HCT116 (cell line): ENCODE measurements around the gene OR51F1.

Source experiments
- CBX3 ChIP-seq: IDR thresholded peaks from 2 replicates; pipeline ENCODE4 v1.6.1; 2012; ENCODE audit warnings: low read depth
- CTCF ChIP-seq, 3 experiments: fragments of 200-600 bp in 1 of 3; sonication (generic) in 1 of 3; IDR thresholded peaks in 2 of 3; conservative IDR thresholded peaks in 1 of 3; 2 replicates each; pipeline ENCODE4 v1.5.1; 2012 to 2017; ENCODE audit warnings: low read depth in 2 of 3, low read length in 2 of 3, antibody characterized with exemption in 1 of 3, borderline replicate concordance in 1 of 3, control low read depth in 1 of 3, mild to moderate bottlenecking in 1 of 3, mixed read lengths in 1 of 3, mixed run types in 1 of 3, moderate library complexity in 1 of 3; ENCODE audit not compliant: insufficient read depth in 1 of 3
- ELF1 ChIP-seq: IDR thresholded peaks from 2 replicates; pipeline ENCODE4 v1.6.1; 2012; ENCODE audit warnings: low read depth, borderline replicate concordance
- EZH2 ChIP-seq: fragments of 200-600 bp; sonication (generic); IDR thresholded peaks from 2 replicates; pipeline ENCODE4 v1.6.1; 2017; ENCODE audit warnings: antibody characterized with exemption, mixed run types
- EZH2phosphoT487 ChIP-seq: fragments of 200-600 bp; IDR thresholded peaks from 2 replicates; pipeline ENCODE4 v1.6.1; 2018; ENCODE audit warnings: antibody characterized with exemption, borderline replicate concordance
- JUND ChIP-seq: IDR thresholded peaks from 2 replicates; pipeline ENCODE4 v1.6.1; 2012
- MAX ChIP-seq: IDR thresholded peaks from 2 replicates; pipeline ENCODE4 v1.6.1; 2012
- POLR2A ChIP-seq: IDR thresholded peaks from 2 replicates; pipeline ENCODE4 v1.7.0; 2011; ENCODE audit warnings: borderline replicate concordance; ENCODE audit not compliant: insufficient read depth, insufficient read length; ENCODE audit errors: extremely low read depth
- POLR2AphosphoS5 ChIP-seq: IDR thresholded peaks from 2 replicates; pipeline ENCODE4 v1.6.1; 2011; ENCODE audit warnings: mild to moderate bottlenecking, low read depth, low read length, moderate library complexity
- RAD21 ChIP-seq: IDR thresholded peaks from 2 replicates; pipeline ENCODE4 v1.6.1; 2012; ENCODE audit warnings: low read depth, mild to moderate bottlenecking
- REST ChIP-seq: IDR thresholded peaks from 2 replicates; pipeline ENCODE4 v1.6.1; 2012; ENCODE audit warnings: low read depth
- YY1 ChIP-seq: IDR thresholded peaks from 2 replicates; pipeline ENCODE4 v1.6.1; 2011; ENCODE audit warnings: low read length, low read depth, moderate library complexity, mild to moderate bottlenecking; ENCODE audit not compliant: insufficient replicate concordance; ENCODE audit errors: extremely low read depth
- ZFX ChIP-seq: fragments of 450-650 bp; IDR thresholded peaks from 2 replicates; pipeline ENCODE4 v1.6.1; 2017
- ZNF274 ChIP-seq: fragments of 200-500 bp; sonication (Bioruptor generic); IDR thresholded peaks from 2 replicates; pipeline ENCODE4 v1.6.1; 2014; ENCODE audit warnings: mild to moderate bottlenecking, low read depth, low read length, inconsistent platforms

- TF ChIP-seq EZH2 (no peak), YY1 (no peak), CTCF (IDR thresholded peaks at IDR 0.05 in 2 of 3, conservative IDR thresholded peaks at IDR 0.05 in 1 of 3; ENCODE audit: borderline replicate concordance in 1 of 3, insufficient read depth in 1 of 3, low read depth in 2 of 3, low read length in 2 of 3) (no peak), ELF1 (no peak), POLR2A (no peak), JUND (no peak), MAX (no peak), POLR2AphosphoS5 (no peak), ZNF274 (no peak), EZH2phosphoT487 (no peak), ZFX (no peak), CBX3 (no peak), REST (no peak), RAD21 (no peak)
Observed at GRCh38 chr11:4727171-4727570, 42.6 kb downstream of the OR51F1 start.
